GM13976 (cell line): ENCODE data around the gene PDK2.

ENCODE experiments used
- DNase-seq: peaks from one replicate; pipeline ENCODE4 v3.0.0; 2012; ENCODE audit warnings: low spot score
- in situ Hi-C: fragments of 300-500 bp; cut with MboI; formaldehyde crosslinking; loops from one replicate; pipeline ENCODE4 v1.12.0; 2022; ENCODE audit warnings: low sequenced_read_pairs, mixed read lengths, inconsistent platforms; ENCODE audit not compliant: unreplicated experiment
- TF ChIP-seq, protein P1 (sequence below): IDR thresholded peaks from 2 replicates; pipeline ENCODE4 v1.5.1; 2012; ENCODE audit warnings: borderline replicate concordance, mild to moderate bottlenecking; ENCODE audit not compliant: insufficient read depth; ENCODE audit errors: extremely low read depth, missing control alignments, control extremely low read depth

PDK2 gene

DNA sequence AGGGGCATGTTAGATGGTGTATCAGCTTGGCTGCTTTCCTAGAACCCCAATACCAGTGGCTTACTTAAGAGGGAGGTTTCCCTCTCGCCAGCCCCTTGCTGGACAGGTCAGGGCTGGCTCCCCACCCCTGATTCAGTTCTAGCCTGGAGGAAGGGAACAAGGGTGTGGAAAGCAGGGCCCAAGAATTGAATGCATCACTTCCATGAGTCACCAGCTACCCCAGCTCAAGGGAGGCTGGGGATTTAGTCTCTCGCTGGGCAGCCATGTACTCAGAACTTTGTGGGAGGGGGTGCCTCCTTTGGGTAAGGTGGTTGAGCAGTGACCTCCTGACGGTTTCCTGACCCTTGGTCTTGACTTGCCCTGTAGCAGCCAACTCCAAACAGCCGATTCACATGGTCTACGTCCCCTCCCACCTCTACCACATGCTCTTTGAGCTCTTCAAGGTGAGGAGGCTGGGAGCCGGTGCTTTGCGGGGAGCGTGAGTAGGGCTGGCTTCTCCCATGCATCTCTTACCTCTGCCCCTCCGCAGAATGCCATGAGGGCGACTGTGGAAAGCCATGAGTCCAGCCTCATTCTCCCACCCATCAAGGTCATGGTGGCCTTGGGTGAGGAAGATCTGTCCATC, 12.8 kb downstream of the PDK2 start:
- in situ Hi-C loops, result no loop called here
- DNase-seq, result no peak
- TF ChIP-seq, protein P1, sequence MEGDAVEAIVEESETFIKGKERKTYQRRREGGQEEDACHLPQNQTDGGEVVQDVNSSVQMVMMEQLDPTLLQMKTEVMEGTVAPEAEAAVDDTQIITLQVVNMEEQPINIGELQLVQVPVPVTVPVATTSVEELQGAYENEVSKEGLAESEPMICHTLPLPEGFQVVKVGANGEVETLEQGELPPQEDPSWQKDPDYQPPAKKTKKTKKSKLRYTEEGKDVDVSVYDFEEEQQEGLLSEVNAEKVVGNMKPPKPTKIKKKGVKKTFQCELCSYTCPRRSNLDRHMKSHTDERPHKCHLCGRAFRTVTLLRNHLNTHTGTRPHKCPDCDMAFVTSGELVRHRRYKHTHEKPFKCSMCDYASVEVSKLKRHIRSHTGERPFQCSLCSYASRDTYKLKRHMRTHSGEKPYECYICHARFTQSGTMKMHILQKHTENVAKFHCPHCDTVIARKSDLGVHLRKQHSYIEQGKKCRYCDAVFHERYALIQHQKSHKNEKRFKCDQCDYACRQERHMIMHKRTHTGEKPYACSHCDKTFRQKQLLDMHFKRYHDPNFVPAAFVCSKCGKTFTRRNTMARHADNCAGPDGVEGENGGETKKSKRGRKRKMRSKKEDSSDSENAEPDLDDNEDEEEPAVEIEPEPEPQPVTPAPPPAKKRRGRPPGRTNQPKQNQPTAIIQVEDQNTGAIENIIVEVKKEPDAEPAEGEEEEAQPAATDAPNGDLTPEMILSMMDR, result no peak

DNA sequence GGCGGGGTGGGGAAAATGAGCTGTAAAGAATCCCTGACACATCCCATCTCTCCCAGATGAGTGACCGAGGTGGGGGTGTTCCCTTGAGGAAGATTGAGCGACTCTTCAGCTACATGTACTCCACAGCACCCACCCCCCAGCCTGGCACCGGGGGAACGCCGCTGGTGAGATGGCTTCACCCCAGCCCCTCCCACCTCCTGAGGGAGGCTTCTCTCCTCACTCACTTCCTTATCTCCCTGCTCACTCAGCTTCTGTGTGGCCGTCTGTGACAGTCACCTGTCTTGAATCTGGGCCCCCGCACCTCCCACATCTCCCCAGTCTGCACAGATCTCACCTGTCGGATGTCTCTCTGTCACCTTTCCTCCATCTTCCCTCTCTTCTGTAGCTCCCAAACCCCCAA, 13.4 kb downstream of the PDK2 start:
- in situ Hi-C loops, result no loop called here
- TF ChIP-seq, protein P1, result no peak
- no peak for DNase-seq

DNA sequence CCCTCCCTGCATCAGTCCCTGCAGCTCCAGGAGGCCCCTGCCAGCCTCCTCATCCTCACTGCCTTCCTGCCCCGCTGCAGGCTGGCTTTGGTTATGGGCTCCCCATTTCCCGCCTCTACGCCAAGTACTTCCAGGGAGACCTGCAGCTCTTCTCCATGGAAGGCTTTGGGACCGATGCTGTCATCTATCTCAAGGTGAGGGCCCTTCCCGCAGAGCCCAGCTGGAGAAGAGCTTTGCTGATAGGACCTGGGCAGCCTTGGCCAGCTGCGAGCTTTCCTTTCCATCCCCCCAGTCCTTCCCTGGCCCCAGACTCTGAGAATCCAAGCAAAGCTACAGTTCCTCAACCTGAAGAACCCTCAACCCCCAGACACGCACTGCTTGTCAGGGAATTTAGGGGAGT, 14.1 kb downstream of the PDK2 start:
- in situ Hi-C loops, result no loop called here
- no peak for DNase-seq
- TF ChIP-seq, protein P1, result no peak

DNA sequence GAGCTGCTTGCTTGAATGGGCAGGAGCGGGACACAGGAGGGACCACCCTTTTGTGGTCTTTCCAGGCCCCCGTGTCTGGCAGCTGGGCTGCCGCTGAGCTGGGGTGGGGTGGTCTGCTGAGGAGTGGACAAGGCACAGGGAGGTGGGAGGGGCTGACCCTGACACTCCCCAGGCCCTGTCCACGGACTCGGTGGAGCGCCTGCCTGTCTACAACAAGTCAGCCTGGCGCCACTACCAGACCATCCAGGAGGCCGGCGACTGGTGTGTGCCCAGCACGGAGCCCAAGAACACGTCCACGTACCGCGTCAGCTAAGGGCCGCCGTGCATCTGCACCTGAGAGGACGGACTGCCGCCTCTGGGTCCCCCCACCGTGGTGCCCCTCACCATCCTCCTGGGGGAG, 14.6 kb downstream of the PDK2 start:
- TF ChIP-seq, protein P1, result no peak
- in situ Hi-C loops, result no loop called here
- no peak for DNase-seq

DNA sequence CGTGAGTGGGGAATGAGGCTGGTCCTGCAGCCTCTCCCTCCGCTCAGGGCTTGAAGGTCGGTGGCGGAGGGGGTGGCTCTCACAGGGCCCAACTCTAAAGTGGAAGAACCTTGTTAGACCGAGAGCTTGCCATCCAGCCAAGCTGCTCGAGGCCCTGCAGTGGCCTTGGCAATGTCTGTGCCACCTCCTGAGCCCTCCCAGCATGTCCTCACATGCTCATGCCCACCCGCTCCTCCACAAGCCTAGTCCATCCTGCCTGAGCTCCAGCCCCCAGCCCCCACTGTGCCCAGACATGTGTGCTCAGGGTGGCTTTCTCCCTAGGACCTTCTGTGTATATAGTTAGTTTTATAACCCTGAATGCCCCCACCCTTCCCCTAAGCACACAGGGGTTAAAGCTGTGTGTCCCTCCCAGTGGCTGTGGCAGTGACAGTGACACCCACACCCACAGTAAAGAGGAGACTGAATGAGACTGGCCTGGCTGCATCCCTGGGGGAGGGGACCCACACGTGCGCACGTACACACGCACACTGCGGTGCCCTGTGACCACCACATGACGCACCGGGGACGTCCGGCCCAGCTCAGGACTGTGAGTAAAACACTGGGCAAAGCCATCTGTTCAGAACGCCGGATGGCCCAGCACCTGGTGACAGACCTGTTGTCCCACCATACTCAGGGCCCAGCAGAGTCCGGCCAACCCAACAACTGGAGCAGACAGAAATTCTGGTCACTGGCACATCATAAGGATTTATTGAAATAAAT, 15.6 kb downstream of the PDK2 start:
- DNase-seq, result no peak
- TF ChIP-seq, protein P1, result no peak
- in situ Hi-C loops, result no loop called here

DNA sequence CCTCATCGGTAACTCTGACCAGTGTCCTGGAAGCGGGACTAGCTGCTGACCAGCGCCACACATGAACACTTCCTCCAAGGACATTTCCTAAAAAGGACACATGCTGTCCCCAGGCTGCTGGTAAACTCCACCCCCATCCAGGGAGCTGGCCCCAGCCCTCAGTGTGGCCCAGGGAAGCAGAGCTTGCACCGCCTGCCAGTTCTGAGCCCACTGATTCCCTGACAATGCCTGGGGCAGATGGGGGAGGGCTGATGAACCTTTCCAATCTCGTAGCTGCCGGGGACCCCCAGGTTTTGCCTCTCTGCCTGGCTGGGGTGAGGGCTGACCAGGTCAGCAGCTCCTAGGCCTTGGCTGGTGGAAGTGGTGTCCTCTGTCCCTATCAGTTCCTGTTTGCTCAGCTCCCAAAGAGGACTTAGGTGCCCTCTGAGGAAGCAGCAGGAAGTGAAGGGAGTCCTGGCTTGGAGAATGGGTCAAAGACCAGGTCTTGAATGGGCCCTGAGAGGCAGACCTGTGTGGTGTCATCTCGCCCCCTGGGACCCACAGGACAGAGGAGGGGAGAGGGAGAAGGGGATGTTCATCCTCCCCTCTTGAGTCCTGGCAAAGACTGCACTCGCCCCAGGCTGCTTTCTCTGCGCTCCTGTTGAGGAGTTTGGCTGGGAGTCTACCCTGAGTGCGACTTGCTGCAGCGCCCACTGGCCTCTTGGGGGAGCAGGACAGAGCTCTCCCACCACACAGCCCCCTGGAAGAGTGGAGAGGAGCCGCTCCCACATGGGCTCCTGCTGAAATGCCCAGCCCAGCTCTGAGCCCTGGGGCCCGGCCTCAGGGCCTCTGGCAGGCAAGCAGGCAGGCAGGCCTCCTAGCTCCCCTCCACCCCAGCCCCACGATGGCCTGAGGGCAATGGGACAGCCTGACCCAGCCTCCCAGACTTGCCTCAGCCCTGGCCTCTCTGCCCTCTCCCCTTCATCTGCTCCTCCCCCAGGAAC, 16.8 kb downstream of the PDK2 start:
- TF ChIP-seq, protein P1, result no peak
- no peak for DNase-seq
- in situ Hi-C loops, result no loop called here
